HCT116 (cell line): Measurements from ENCODE around the gene ALAS1. TPM values are rescaled to one million over a fixed set of nuclear protein-coding genes. Genes with fewer than 3 reads are reported as not detected.

ENCODE experiments used
- ATAC-seq: fragments of 200-7000 bp; cut with Tn5 transposase; 2 replicates; pipeline ENCODE4 v1.9.1; 2020; ENCODE audit warnings: mild to moderate bottlenecking, moderate library complexity
- BruUV-seq: library from RNA; stranded (reverse); fragments of 400-500 nt; replicated peaks from 2 replicates; lab custom pipeline; 2021; lab: Mats Ljungman, UMichigan
- CTCF ChIA-PET: fragments of 300-600 bp; sonication (Branson Sonifier 250); formaldehyde crosslinking; loops from one replicate; lab custom pipeline; 2021; ENCODE audit warnings: antibody characterized with exemption; lab: Charles Lee
- POLR2A ChIA-PET: fragments of 300-600, 350-600 bp; sonication (Branson Sonifier 250); formaldehyde crosslinking; loops from one replicate; lab custom pipeline; 2021; ENCODE audit warnings: antibody characterized with exemption; lab: Charles Lee
- RAD21 ChIA-PET, 2 experiments: fragments of 300-600 bp; sonication (Branson Sonifier 250); formaldehyde crosslinking; loops; one replicate each; lab custom pipeline; 2023; ENCODE audit warnings: low total read pairs in 2 of 2; ENCODE audit not compliant: uncharacterized antibody in 2 of 2, unreplicated experiment in 2 of 2, low non-redundant PET in 1 of 2; lab: Charles Lee
- DNase-seq: peaks from one replicate; pipeline ENCODE4 v3.0.0-alpha.2; 2010; ENCODE audit warnings: low read depth, low spot score
- H2AFZ ChIP-seq: fragments of 200-600 bp; shearing (Covaris generic), sonication (generic); 2 replicates; pipeline ENCODE4 v1.6.1; 2017; ENCODE audit warnings: low read depth, mixed run types, mixed read lengths, antibody characterized with exemption, low read length; ENCODE audit not compliant: poor library complexity, severe bottlenecking
- H3K27ac ChIP-seq: 2 replicates; pipeline ENCODE4 v1.5.1; 2012; ENCODE audit warnings: low read depth, low read length
- H3K27me3 ChIP-seq: fragments of 200-600 bp; sonication (generic); 2 replicates; pipeline ENCODE4 v1.6.1; 2016; ENCODE audit warnings: mixed run types, low read length, mixed read lengths; ENCODE audit not compliant: insufficient read depth
- H3K36me3 ChIP-seq, 2 experiments: fragments of 200-500 bp in 1 of 2; fragments of 200-600 bp in 1 of 2; sonication (Bioruptor generic) in 1 of 2; sonication (generic) in 1 of 2; 2 replicates each; pipeline versions ENCODE4 v1.5.1 to v1.6.1; 2014 to 2016; ENCODE audit warnings: low read length in 2 of 2, inconsistent platforms in 1 of 2, mixed read lengths in 1 of 2, mixed run types in 1 of 2; ENCODE audit not compliant: insufficient read depth in 2 of 2, control insufficient read depth in 1 of 2
- H3K4me1 ChIP-seq, 2 experiments: fragments of 200-600 bp in 1 of 2; sonication (generic) in 1 of 2; 2 replicates each; pipeline versions ENCODE4 v1.5.1 to v1.6.1; 2012 to 2017; ENCODE audit warnings: low read length in 2 of 2, inconsistent platforms in 1 of 2, mild to moderate bottlenecking in 1 of 2, mixed read lengths in 1 of 2, mixed run types in 1 of 2, moderate library complexity in 1 of 2; ENCODE audit not compliant: insufficient read depth in 2 of 2, control insufficient read depth in 1 of 2
- H3K4me2 ChIP-seq: fragments of 200-600 bp; sonication (generic); 2 replicates; pipeline ENCODE4 v1.6.1; 2017; ENCODE audit warnings: mixed run types, low read length, mixed read lengths
- H3K4me3 ChIP-seq, 2 experiments: fragments of 200-600 bp in 1 of 2; sonication (generic) in 1 of 2; replicated peaks in 1 of 2; 2 replicates each; pipeline ENCODE4 v1.5.1; 2011 to 2016; ENCODE audit warnings: low read length in 2 of 2, control low read depth in 1 of 2, low read depth in 1 of 2, mild to moderate bottlenecking in 1 of 2, mixed read lengths in 1 of 2, mixed run types in 1 of 2
- H3K79me2 ChIP-seq: fragments of 200-600 bp; sonication (generic); 2 replicates; pipeline ENCODE4 v1.6.1; 2017; ENCODE audit warnings: mild to moderate bottlenecking, mixed run types, low read length, moderate library complexity, mixed read lengths; ENCODE audit not compliant: insufficient read depth
- H3K9ac ChIP-seq: fragments of 200-600 bp; sonication (generic); 2 replicates; pipeline ENCODE4 v1.6.1; 2016; ENCODE audit warnings: low read length, mixed read lengths
- H3K9me2 ChIP-seq: fragments of 200-600 bp; sonication (generic), shearing (Covaris generic); 2 replicates; pipeline ENCODE4 v1.6.1; 2017; ENCODE audit warnings: mixed run types, mild to moderate bottlenecking, moderate library complexity; ENCODE audit not compliant: insufficient read depth
- H3K9me3 ChIP-seq, 2 experiments: fragments of 200-500 bp in 1 of 2; fragments of 200-600 bp in 1 of 2; sonication (Bioruptor generic) in 1 of 2; sonication (generic) in 1 of 2; 2 replicates each; pipeline ENCODE4 v1.6.1; 2014 to 2017; ENCODE audit warnings: low read length in 2 of 2, mixed read lengths in 2 of 2, inconsistent platforms in 1 of 2, low read depth in 1 of 2, mild to moderate bottlenecking in 1 of 2, mixed run types in 1 of 2, moderate library complexity in 1 of 2; ENCODE audit not compliant: control insufficient read depth in 1 of 2, insufficient read depth in 1 of 2
- H4K20me1 ChIP-seq: fragments of 200-600 bp; sonication (generic), shearing (Covaris generic); 2 replicates; pipeline ENCODE4 v1.6.1; 2017; ENCODE audit warnings: mixed run types, mild to moderate bottlenecking, moderate library complexity; ENCODE audit not compliant: insufficient read depth
- ATF3 ChIP-seq: IDR thresholded peaks from 2 replicates; pipeline ENCODE4 v1.6.1; 2012
- ELF1 ChIP-seq: IDR thresholded peaks from 2 replicates; pipeline ENCODE4 v1.6.1; 2012; ENCODE audit warnings: low read depth, borderline replicate concordance
- FOSL1 ChIP-seq: IDR thresholded peaks from 2 replicates; pipeline ENCODE4 v1.6.1; 2012; ENCODE audit warnings: low read depth
- JUND ChIP-seq: IDR thresholded peaks from 2 replicates; pipeline ENCODE4 v1.6.1; 2012
- POLR2A ChIP-seq: IDR thresholded peaks from 2 replicates; pipeline ENCODE4 v1.7.0; 2011; ENCODE audit warnings: borderline replicate concordance; ENCODE audit not compliant: insufficient read depth, insufficient read length; ENCODE audit errors: extremely low read depth
- POLR2AphosphoS5 ChIP-seq: IDR thresholded peaks from 2 replicates; pipeline ENCODE4 v1.6.1; 2011; ENCODE audit warnings: mild to moderate bottlenecking, low read depth, low read length, moderate library complexity
- YY1 ChIP-seq: IDR thresholded peaks from 2 replicates; pipeline ENCODE4 v1.6.1; 2011; ENCODE audit warnings: low read length, low read depth, moderate library complexity, mild to moderate bottlenecking; ENCODE audit not compliant: insufficient replicate concordance; ENCODE audit errors: extremely low read depth
- ZBTB33 ChIP-seq: IDR thresholded peaks from 2 replicates; pipeline ENCODE4 v1.6.1; 2011; ENCODE audit warnings: mild to moderate bottlenecking, low read length, moderate library complexity; ENCODE audit not compliant: insufficient replicate concordance; ENCODE audit errors: extremely low read depth
- ZNF274 ChIP-seq: fragments of 200-500 bp; sonication (Bioruptor generic); IDR thresholded peaks from 2 replicates; pipeline ENCODE4 v1.6.1; 2014; ENCODE audit warnings: mild to moderate bottlenecking, low read depth, low read length, inconsistent platforms
- intact Hi-C: fragments of 100-400 bp; cut with micrococcal nuclease; formaldehyde crosslinking; loops from 2 replicates; pipeline ENCODE4 v1.10.0; 2022
- total RNA-seq: library from RNA; stranded (reverse); gene quantifications from one replicate; pipeline ENCODE4 v1.2.1, GENCODE V29; 2021; ENCODE audit not compliant: unreplicated experiment

ALAS1 gene
- total RNA-seq, 1 experiment from 2014 or later: 74.0 TPM

- no TSS peak for BruUV-seq
- H3K27ac ChIP-seq: no peak overlapping the region
- ChIA-PET RAD21 (no interaction called here), POLR2A (no interaction called here), CTCF (no interaction called here)
- no peaks in the 10 kb centered on the region for H3K27me3 ChIP-seq
- peaks cover 17% of the 10 kb centered on the region in 2 experiments; a peak in 3 of 4 replicates for H3K36me3 ChIP-seq
- no peak overlapping the region for H3K9ac ChIP-seq
- H3K79me2 ChIP-seq: no peaks in the 10 kb centered on the region
- no peak for DNase-seq
- no peaks in the 10 kb centered on the region for H3K4me1 ChIP-seq
- H3K4me2 ChIP-seq: no peak overlapping the region
- no peak overlapping the region for H3K4me3 ChIP-seq
- no peak for TF ChIP-seq FOSL1
- TF ChIP-seq JUND: no peak
- no peak for TF ChIP-seq YY1
- TF ChIP-seq ZBTB33: no peak
- TF ChIP-seq POLR2AphosphoS5: no peak
- no peak for TF ChIP-seq ATF3
- TF ChIP-seq POLR2A: no peak
- no peak for TF ChIP-seq ZNF274
- TF ChIP-seq ELF1: no peak
- H4K20me1 ChIP-seq: no peaks in the 10 kb centered on the region
- H3K9me2 ChIP-seq: no peaks in the 10 kb centered on the region
- H3K9me3 ChIP-seq: no peaks in the 10 kb centered on the region
- ATAC-seq: no peak
- no peak overlapping the region for H2AFZ ChIP-seq
- intact Hi-C loops: no loop called here
Observed at GRCh38 chr3:52229656-52230055, 31.7 kb downstream of the ALAS1 start.
